ENCODE results near the gene GAS5. TPM values are rescaled to one million over a fixed set of nuclear protein-coding genes. Genes with fewer than 3 reads are reported as not detected.

GAS5 gene
- total and polyA plus RNA-seq, 9 of the 15 experiments (the other 6 are each of a cell fraction or from before 2014, with no cell fraction given): 565 to 1,860 (median 1,006) TPM

GRCh38 chr1:173867753-173868265 lies at the start of gene GAS5 (continued):
- TF ChIP-seq CREB1 (IDR thresholded peaks at IDR 0.05): peak; percentile 94
- TF ChIP-seq CREB1 (CRISPR knock-in tag; IDR thresholded peaks at IDR 0.05): peak; percentile 95
- peak; percentile 99 for TF ChIP-seq PML (IDR thresholded peaks at IDR 0.05; ENCODE audit: low read length)
- TF ChIP-seq ARID2 (IDR thresholded peaks at IDR 0.05): 0 out of 2 replicates have a peak, but pooled peaks have one; percentile 33
- TF ChIP-seq ARHGAP35 (IDR thresholded peaks at IDR 0.05; ENCODE audit: partially characterized antibody): no peak
- TF ChIP-seq STAT5B (CRISPR knock-in tag; IDR thresholded peaks at IDR 0.05): no peak
- TF ChIP-seq HINFP (tag; conservative IDR thresholded peaks at IDR 0.05; ENCODE audit: low read depth): peak; percentile 60; the same call in 1 of the 2 replicates
- TF ChIP-seq RBM34 (IDR thresholded peaks at IDR 0.05; ENCODE audit: borderline replicate concordance, insufficient read depth, low read length): no peak
- peak; percentile 92 for TF ChIP-seq ZBTB2 (IDR thresholded peaks at IDR 0.05)
- peak; percentile 82; the same call in 1 of the 2 replicates for TF ChIP-seq PATZ1 (CRISPR knock-in tag; IDR thresholded peaks at IDR 0.05; ENCODE audit: borderline replicate concordance)
- peak; percentile 58; the same call in 1 of the 2 replicates for TF ChIP-seq ZNF24 (IDR thresholded peaks at IDR 0.05)
- TF ChIP-seq CEBPB (tag; IDR thresholded peaks at IDR 0.05): no peak
- no peak for TF ChIP-seq IRF2 (CRISPR knock-in tag; IDR thresholded peaks at IDR 0.05)
- TF ChIP-seq ZNF766 (CRISPR knock-in tag; conservative IDR thresholded peaks at IDR 0.05): peak; percentile 67; the same call in 1 of the 2 replicates
- TF ChIP-seq ZNF12 (CRISPR knock-in tag; IDR thresholded peaks at IDR 0.05): peak; percentile 80; the same call in 1 of the 2 replicates
- peak; percentile 95 for TF ChIP-seq PHF8 (IDR thresholded peaks at IDR 0.05; ENCODE audit: borderline replicate concordance, low read length)
- TF ChIP-seq YY1 (IDR thresholded peaks at IDR 0.05; ENCODE audit: borderline replicate concordance in 1 of 3, control insufficient read depth in 1 of 3, extremely low read depth in 1 of 3, insufficient read depth in 3 of 3, insufficient read length in 1 of 3, insufficient replicate concordance in 2 of 3, low read depth in 1 of 3, low read length in 2 of 3): peak in 2 of 3 experiments; percentile 75 to 88
- TF ChIP-seq KAT7 (CRISPR knock-in tag; IDR thresholded peaks at IDR 0.05; ENCODE audit: borderline replicate concordance): no peak
- TF ChIP-seq CHD2 (IDR thresholded peaks at IDR 0.05; ENCODE audit: low read depth, low read length): peak; percentile 43
- no peak for TF ChIP-seq TAF15 (IDR thresholded peaks at IDR 0.05; ENCODE audit: low read depth, low read length)
- peak; percentile 75; the same call in 1 of the 2 replicates for TF ChIP-seq ESRRA (IDR thresholded peaks at IDR 0.05; ENCODE audit: borderline replicate concordance, low read depth)
- TF ChIP-seq ZNF780A (CRISPR knock-in tag; IDR thresholded peaks at IDR 0.05): 0 out of 2 replicates have a peak, but pooled peaks have one; percentile 59
- TF ChIP-seq FOS (IDR thresholded peaks at IDR 0.05; ENCODE audit: extremely low read depth, insufficient read length): no peak
- peak; percentile 99 for TF ChIP-seq POLR2H (tag; IDR thresholded peaks at IDR 0.05; ENCODE audit: low read depth)
